ENCODE measurements around the gene DSEL.

DNA sequence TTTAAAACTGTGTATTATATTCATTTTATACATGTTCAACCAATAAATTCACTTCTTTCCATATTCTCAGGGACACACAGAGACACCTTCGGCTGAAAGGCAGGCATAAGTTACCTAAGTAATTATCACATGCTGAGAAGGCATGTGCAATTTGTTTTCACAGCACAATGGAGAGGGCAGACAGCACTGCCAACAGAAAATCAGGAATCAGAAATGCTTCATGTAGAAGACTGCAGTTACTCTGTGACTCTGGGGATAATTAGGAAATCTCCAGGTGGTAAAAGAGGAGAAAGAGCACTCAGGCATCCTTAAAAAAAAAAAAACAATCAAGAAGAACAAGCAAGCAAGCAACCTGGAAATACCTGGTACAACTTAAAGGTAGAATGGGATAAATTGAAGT, 49.3 kb downstream of the DSEL start:
- TF ChIP-seq CTCF (IDR thresholded peaks at IDR 0.05) (no peak), POLR2A (IDR thresholded peaks at IDR 0.05) (no peak)
